Right atrium auricular region (tissue), 2 donors: ENCODE measurements around the gene RETNLB. TPM values are rescaled to one million over a fixed set of nuclear protein-coding genes. Genes with fewer than 3 reads are reported as not detected.

Experiments used
- DNase-seq: peaks from one replicate; pipeline ENCODE4 v3.0.0-alpha.2; 2019; ENCODE audit warnings: low spot score
- H3K27ac ChIP-seq, 2 donors: fragments of 200-600 bp; sonication (generic); 1 replicate in 1 of 2; 2 replicates in 1 of 2; pipeline ENCODE4 v1.5.1; 2016 to 2019
- H3K27me3 ChIP-seq, 2 donors: fragments of 200-600 bp; sonication (generic); one replicate each; pipeline versions ENCODE4 v1.5.1 to v1.6.0; 2017 to 2019
- H3K36me3 ChIP-seq: fragments of 200-600 bp; sonication (generic); one replicate; pipeline ENCODE4 v1.5.1; 2016
- H3K4me1 ChIP-seq, 2 donors: fragments of 200-600 bp; sonication (generic); one replicate each; pipeline versions ENCODE4 v1.5.1 to v1.6.0; 2017 to 2019
- H3K4me3 ChIP-seq, 2 donors: fragments of 200-600 bp; sonication (generic); 1 replicate in 1 of 2; 2 replicates in 1 of 2; pipeline ENCODE4 v1.5.1; 2017 to 2019; ENCODE audit warnings: mild to moderate bottlenecking in 1 of 2, moderate library complexity in 1 of 2
- H3K9me3 ChIP-seq, 2 donors: fragments of 200-600 bp; sonication (generic); one replicate each; pipeline ENCODE4 v1.5.1; 2019
- total RNA-seq, 2 donors: library from RNA; depleted of rRNA; stranded (reverse); fragments of >200 nt; gene quantifications; one replicate each; pipeline ENCODE4 v1.1.0, GENCODE V29; 2016
- TF ChIP-seq, protein P1 (sequence below), 2 donors: fragments of 200-600 bp; sonication (generic); IDR thresholded peaks; one replicate each; pipeline ENCODE4 v1.5.1; 2019; ENCODE audit warnings: antibody characterized with exemption in 2 of 2

The RETNLB gene
- total RNA-seq, 2 donors from 2014 or later: not detected

GRCh38 chr3:108779496-108779895 is 22.3 kb upstream of the RETNLB start:
- Histone ChIP-seq H3K4me3 (no peak overlapping the region), H3K27ac (no peak overlapping the region), H3K4me1 (no peaks in the 10 kb centered on the region), H3K27me3 (no peaks in the 10 kb centered on the region), H3K9me3 (no peaks in the 10 kb centered on the region), H3K36me3 (no peaks in the 10 kb centered on the region)
- TF ChIP-seq, protein P1, sequence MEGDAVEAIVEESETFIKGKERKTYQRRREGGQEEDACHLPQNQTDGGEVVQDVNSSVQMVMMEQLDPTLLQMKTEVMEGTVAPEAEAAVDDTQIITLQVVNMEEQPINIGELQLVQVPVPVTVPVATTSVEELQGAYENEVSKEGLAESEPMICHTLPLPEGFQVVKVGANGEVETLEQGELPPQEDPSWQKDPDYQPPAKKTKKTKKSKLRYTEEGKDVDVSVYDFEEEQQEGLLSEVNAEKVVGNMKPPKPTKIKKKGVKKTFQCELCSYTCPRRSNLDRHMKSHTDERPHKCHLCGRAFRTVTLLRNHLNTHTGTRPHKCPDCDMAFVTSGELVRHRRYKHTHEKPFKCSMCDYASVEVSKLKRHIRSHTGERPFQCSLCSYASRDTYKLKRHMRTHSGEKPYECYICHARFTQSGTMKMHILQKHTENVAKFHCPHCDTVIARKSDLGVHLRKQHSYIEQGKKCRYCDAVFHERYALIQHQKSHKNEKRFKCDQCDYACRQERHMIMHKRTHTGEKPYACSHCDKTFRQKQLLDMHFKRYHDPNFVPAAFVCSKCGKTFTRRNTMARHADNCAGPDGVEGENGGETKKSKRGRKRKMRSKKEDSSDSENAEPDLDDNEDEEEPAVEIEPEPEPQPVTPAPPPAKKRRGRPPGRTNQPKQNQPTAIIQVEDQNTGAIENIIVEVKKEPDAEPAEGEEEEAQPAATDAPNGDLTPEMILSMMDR (IDR thresholded peaks at IDR 0.05): no peak
- no peak for DNase-seq

- H3K27me3 ChIP-seq: no peaks in the 10 kb centered on the region
- H3K4me3 ChIP-seq: no peak overlapping the region
- no peaks in the 10 kb centered on the region for H3K36me3 ChIP-seq
- DNase-seq: no peak
- no peaks in the 10 kb centered on the region for H3K4me1 ChIP-seq
- no peaks in the 10 kb centered on the region for H3K9me3 ChIP-seq
- H3K27ac ChIP-seq: no peak overlapping the region
- TF ChIP-seq, protein P1 (IDR thresholded peaks at IDR 0.05): no peak
These were observed 18.4 kb upstream of the RETNLB start for GRCh38 chr3:108775649-108776048.

DNA sequence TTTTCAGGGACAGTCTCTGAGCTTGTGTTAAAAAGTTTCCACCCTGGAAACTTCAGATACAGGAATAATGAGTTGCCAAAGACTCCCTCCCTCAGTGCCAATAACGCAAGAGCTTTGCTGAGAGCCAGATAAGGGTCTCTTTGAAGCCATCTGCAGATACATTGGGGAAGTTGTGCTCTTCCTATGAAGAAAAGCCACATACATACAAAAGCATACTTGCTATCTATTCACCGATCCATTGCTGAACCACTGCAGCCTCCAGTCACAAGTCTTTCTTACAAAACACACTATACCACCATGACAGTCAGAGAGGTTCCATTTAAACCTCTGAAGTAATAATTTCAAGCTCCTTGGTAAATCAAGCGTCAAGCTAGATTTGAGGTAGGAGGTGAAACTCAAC is 10.0 kb upstream of the RETNLB start:
- Histone ChIP-seq H3K4me3 (no peak overlapping the region), H3K36me3 (no peaks in the 10 kb centered on the region), H3K27me3 (no peaks in the 10 kb centered on the region), H3K9me3 (no peaks in the 10 kb centered on the region), H3K4me1 (no peaks in the 10 kb centered on the region), H3K27ac (no peak overlapping the region)
- no peak for DNase-seq
- TF ChIP-seq, protein P1 (IDR thresholded peaks at IDR 0.05): no peak

- H3K4me3 ChIP-seq: no peak overlapping the region
- H3K4me1 ChIP-seq: no peaks in the 10 kb centered on the region
- no peaks in the 10 kb centered on the region for H3K9me3 ChIP-seq
- DNase-seq: no peak
- H3K27me3 ChIP-seq: no peaks in the 10 kb centered on the region
- H3K27ac ChIP-seq: no peak overlapping the region
- no peaks in the 10 kb centered on the region for H3K36me3 ChIP-seq
- TF ChIP-seq, protein P1 (IDR thresholded peaks at IDR 0.05): no peak
These were observed 1.5 kb downstream of the RETNLB start for GRCh38 chr3:108755686-108756085.

DNA sequence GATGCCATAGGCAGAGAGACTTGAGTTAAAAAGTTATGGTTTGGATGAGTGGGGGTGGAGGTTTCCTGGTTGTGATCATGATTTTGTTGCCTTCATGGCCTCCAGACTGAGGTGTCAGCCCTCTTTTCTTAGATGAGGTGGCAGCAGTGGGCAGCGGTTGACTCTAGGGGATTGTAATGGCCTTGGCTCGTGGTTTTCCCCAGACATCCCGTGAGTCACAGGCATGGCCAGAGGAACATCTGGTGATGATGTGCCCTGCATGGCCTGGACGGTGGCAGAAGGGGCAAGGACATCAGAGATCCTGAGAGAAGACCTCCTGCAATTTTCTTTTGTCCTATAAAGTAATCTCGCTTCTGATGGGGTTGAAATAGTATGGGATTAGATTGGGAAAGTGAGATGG is 12.4 kb downstream of the RETNLB start:
- H3K27ac ChIP-seq: no peak overlapping the region
- TF ChIP-seq, protein P1 (IDR thresholded peaks at IDR 0.05): no peak
- no peaks in the 10 kb centered on the region for H3K27me3 ChIP-seq
- no peaks in the 10 kb centered on the region for H3K9me3 ChIP-seq
- no peak for DNase-seq
- no peaks in the 10 kb centered on the region for H3K4me1 ChIP-seq
- no peaks in the 10 kb centered on the region for H3K36me3 ChIP-seq
- H3K4me3 ChIP-seq: no peak overlapping the region

DNA sequence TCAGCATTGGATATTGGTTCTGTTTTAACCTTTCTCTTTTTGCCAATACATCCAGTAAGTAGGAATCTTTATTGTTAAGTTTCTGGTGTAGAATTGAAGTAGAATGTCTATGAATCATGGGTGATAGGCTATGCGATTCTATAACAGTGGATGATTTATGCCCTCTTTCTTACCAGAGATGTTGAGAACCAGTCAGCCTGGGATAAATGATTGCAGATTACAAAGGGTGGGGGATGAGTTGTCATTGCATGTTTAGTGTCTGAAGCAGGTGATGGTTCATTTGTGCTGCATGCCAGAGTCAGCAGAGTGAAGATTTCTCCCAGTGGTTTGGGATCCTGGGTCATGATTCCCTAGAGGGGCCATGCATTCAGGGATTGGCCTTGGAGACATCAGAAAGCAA is 14.3 kb downstream of the RETNLB start:
- DNase-seq: no peak
- Histone ChIP-seq H3K27ac (no peak overlapping the region), H3K27me3 (no peaks in the 10 kb centered on the region), H3K9me3 (no peaks in the 10 kb centered on the region), H3K4me1 (no peaks in the 10 kb centered on the region), H3K4me3 (no peak overlapping the region), H3K36me3 (no peaks in the 10 kb centered on the region)
- TF ChIP-seq, protein P1 (IDR thresholded peaks at IDR 0.05): no peak
